GM19193 (cell line): Measurements from ENCODE around the gene PDCL3.
A peak's percentile ranks its signal among the peaks of the same experiment; 100 is the strongest.

Experiments
- POLR2A ChIP-seq: IDR thresholded peaks from 4 replicates; pipeline ENCODE4 v1.6.1; 2011; ENCODE audit not compliant: insufficient read depth, insufficient read length; ENCODE audit errors: extremely low read depth

The PDCL3 gene

DNA sequence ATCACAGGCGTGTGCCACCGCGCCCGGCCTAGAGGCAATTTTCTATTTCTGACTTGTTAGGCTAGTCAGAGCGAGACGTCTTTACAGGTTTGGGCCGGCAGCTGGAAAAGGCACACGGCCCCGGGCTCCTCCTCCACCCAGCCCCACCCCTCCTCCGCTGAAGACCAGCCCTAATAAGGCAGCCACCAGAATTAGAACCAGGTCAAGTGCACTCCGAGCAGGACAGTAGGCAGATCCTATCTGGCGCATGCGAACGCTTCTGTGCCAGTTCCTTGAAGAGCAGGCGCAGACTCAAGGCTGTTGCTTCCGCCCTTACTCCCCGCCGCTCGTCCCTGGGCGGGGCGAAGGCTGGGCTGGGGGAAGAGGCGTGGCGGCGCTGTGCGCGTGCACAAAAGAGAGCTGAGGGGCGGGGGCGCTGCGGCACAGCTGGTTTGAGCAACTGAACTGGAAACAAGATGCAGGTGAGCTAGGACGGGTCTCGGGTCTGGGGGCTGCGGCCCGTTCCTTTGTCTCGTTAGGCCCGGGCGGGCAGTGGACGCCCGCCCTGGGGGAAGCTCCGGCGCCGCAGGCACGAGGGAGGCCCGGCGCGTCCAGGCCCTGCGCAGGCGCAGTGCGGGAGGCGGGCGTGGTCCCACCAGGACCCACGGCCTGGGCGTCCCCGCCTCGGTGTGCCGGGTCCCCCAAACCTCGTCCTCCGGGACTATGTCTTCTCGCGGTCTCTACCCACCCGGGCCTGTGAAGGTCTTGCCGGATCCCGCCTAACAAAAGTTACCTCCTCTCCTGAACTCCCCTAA lies at the start of gene PDCL3:
Gene PDCL3, plus strand, starts transcription at position 381 of the 794 bp plus-strand sequence. Its CDS starts 75 bp downstream, at position 456.
- TF ChIP-seq POLR2A: peak; percentile 70

DNA sequence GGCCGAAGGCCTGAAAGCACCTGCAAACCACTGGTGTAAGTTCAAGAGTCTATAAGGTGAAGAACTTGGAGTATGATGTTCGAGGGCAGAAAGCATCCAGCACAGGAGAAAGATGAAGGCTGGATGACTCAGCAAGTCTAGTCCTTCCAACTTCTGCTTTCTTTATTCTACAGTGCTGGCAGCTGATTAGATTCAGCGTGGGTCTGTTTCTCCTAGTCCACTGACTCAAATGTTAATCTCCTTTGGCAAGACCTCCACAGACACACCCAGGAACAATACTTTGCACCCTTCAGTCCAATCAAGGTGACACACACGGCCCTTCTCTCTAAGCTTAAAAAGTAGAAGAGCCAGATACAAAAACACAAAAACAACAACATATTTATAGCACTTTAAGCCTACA lies 49.1 kb upstream of the PDCL3 start:
- no peak for TF ChIP-seq POLR2A

GRCh38 chr2:100517556-100517955 lies 45.2 kb upstream of the PDCL3 start:
- no peak for TF ChIP-seq POLR2A

- TF ChIP-seq POLR2A: no peak
Measured at GRCh38 chr2:100518801-100519200, 44.0 kb upstream of the PDCL3 start.

DNA sequence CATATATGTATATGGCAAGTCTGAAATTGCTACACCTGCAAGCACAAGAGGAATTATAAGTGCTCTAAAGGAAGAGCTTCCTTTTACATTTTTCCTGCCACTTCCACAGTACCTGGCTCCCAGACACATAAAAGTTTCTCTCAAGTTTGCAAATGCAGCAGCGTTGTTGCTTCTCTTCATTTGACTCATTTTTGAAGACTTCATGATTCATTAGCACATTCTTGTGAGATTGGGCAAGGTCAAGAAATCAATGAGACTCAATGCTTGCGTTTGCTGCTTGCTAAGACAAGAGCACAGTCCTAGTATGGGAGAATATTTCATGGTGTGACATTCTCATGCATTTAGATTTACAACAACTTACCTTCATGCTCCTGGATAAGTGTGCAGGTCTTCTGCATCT lies 42.6 kb upstream of the PDCL3 start:
- no peak for TF ChIP-seq POLR2A

DNA sequence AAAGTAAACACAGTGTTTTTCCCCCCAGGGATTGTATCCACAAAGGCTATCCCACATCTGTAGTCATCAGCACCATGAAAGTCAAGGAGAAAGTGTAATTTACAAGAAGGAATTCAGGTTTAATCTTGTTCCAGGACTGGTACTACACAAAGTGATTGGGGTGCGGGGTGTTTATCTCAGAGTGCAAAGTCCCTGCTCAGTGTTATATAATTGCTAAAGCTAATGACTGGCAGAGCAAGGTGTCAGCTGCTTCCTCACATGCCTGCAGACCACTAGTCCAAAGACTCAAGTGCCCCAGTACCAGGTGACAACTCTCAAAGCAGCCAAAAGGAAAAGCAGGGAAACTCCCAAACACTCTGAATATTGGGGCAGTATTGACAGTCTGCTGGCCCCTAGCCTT lies 40.4 kb upstream of the PDCL3 start:
- no peak for TF ChIP-seq POLR2A

- TF ChIP-seq POLR2A: no peak
Measured at GRCh38 chr2:100524331-100524730, 38.5 kb upstream of the PDCL3 start.

- no peak for TF ChIP-seq POLR2A
Measured at GRCh38 chr2:100526868-100527267, 35.9 kb upstream of the PDCL3 start.

- no peak for TF ChIP-seq POLR2A
Measured at GRCh38 chr2:100527440-100528015, 35.3 kb upstream of the PDCL3 start.

DNA sequence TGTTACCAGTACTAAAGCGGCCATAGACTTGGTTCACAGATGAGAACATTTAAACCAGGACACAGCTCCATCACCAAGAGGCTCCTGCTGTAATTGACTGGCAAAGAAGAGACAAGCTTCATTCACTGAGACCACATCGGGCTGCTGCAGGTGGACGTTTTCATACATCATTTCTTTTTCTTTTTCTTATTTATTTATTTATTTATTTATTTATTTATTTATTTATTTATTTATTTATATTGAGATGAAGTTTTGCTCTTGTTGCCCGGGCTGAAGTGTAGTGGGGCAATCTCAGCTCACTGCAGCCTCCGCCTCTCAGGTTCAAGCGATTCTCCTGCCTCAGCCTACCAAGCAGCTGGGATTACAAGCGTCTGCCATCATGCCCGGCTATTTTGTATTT lies 33.6 kb upstream of the PDCL3 start:
- TF ChIP-seq POLR2A: no peak

- no peak for TF ChIP-seq POLR2A
Measured at GRCh38 chr2:100529900-100530299, 32.9 kb upstream of the PDCL3 start.

GRCh38 chr2:100535855-100536254 lies 26.9 kb upstream of the PDCL3 start:
- TF ChIP-seq POLR2A: no peak

- no peak for TF ChIP-seq POLR2A
Measured at GRCh38 chr2:100537918-100538317, 24.9 kb upstream of the PDCL3 start.

GRCh38 chr2:100539221-100539620 lies 23.6 kb upstream of the PDCL3 start:
- no peak for TF ChIP-seq POLR2A

DNA sequence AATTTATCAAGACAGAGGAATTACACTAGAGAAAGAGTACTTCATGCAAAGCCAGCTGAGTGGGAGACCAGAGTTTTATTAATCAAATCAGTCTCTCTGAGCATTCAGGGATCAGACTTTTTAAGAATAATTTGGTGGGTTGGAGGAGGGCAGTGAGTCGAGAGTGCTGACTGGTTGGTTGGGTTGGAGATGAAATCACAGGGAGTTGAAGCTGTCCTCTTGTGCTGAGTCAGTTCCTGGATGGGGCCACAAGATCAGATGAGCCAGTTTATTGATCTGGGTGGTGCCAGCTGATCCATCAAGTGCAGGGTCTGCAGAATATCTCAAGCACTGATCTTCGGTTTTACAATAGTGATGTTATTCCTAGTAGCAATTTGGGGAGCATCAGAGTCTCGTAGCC lies 21.4 kb upstream of the PDCL3 start:
- TF ChIP-seq POLR2A: no peak

DNA sequence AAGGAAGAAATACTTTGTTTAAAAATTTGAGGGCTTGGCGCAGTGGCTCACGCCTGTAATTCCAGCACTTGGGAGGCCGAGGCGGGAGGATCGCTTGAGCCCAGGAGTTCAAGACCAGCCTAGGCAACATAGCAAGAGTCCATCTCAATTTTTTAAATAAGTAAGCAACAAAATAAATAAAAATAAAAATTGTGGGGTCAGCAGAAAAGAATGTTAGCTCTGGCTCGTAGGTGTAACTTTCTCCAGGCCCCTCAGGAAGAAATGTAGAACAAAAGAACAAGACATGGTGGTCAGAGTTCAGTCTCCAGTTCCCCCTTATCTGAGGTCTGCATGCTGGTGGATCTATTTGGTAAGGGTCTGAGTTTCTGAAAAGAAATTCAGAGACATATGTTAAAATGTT lies 20.4 kb upstream of the PDCL3 start:
- TF ChIP-seq POLR2A: no peak
